HG03103 (cell line): ENCODE data around the gene BCR.

Source experiments
- ATAC-seq: cut with Tn5 transposase; IDR thresholded peaks from one replicate; pipeline ENCODE4 v1.9.1; 2021; ENCODE audit warnings: low read depth; ENCODE audit not compliant: unreplicated experiment

The BCR gene

DNA sequence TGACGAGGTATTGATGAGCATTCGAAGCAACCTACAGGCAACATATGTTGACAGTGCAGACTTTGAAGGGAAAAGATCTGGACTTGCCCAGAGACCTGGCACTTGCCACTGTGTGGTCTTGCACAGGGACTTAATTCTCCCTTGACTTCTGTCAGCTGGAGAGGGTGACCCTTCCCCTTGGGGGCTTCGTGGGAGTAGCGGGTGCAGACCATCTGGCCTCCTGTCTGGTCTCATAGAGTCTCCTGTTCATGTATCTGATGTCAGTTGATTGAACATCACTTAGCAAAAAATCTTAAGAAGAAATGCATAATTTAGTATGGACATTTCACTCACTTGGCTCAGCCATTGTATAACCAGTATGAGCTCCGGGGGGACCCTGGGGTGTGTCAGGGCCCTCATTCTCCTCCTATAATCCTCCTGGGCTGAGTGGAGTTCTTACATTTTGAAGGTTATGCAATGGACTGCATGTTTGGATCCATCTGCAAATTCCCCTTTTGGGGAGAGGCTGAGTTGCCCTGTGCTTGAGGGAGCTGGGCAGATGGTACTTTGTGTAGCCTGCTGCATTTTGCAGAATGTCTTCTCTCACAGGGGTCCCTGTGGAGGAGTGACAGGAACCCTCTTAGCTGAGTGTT lies 13.0 kb downstream of the BCR start:
- no peak for ATAC-seq

DNA sequence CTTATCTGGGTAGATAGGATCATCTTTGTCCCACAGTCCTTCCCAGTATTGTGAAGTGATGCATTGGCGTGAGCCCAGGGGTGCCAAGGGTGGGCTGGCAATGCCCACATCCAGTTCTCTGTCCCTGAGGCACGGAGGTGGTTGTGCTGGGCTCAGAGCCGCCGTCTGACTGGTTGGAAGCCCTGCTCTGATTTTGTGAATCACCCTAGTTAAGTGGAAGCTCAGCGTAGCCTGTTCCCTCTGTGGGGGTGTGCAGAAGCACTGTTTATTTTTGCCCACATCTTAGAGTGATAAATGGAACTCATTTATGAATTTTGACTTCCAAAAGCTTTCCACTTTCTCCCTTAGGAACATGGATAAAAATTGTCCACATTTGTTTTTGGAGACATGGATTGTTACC lies 13.6 kb downstream of the BCR start:
- no peak for ATAC-seq

DNA sequence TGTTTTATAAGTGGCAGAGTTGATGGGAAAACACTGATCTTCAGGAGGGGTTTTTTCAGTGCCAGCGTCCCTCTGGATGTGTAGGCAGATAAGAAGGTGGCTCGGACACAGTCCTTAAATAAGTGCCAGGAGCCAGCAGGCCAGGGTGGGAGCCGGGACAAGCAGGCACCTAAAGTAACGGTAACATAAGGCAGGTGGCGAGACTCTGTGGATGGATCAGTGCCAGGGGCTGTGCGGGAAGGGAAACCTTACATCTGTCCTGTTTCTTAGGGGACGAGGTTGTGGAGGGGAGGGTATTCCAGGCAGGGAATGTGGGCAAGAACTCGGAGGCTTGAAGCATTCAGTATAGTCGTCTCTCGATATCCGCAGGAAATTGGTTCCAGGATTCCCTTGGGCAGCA lies 15.9 kb downstream of the BCR start:
- no peak for ATAC-seq

DNA sequence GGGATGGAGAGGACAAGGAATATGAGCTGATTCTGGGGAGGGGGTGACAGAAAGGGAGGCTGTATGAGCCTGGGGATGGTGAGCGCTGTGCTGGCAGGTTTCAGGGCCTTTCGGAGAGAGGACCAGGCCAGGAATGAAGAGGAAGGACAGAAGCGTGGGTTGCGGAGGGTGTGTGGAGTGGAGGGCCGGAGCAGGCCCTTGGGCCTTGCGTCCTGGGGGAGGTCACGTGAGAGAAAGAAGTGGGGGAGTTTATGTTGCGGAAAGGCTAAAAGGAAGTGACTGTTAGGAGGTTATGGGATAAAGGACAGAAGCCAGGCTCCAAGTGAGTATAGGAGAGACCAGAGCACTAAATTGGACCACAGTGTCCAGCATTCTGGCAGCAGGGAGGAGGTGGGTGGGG lies 17.5 kb downstream of the BCR start:
- ATAC-seq, result no peak

DNA sequence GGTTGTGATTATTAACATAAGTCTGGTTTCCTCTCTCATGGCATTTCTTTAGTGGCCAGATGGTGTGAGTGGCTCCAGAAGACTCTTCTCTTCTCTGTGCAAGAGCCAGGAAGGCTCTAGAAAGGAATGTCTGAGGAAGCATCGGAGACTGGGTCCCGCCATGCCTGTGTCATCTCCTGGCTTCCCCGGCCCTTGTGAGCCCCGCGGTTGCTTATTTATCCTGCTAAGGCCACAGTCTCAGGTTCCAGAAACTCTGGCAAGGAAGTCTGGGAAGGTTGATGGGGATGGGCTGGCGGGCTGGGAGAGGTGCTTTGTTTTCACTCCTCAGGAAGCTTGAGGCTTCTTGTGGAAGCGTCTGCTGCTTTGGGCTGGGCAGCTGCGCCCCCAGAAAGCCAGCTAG lies 18.9 kb downstream of the BCR start:
- no peak for ATAC-seq

DNA sequence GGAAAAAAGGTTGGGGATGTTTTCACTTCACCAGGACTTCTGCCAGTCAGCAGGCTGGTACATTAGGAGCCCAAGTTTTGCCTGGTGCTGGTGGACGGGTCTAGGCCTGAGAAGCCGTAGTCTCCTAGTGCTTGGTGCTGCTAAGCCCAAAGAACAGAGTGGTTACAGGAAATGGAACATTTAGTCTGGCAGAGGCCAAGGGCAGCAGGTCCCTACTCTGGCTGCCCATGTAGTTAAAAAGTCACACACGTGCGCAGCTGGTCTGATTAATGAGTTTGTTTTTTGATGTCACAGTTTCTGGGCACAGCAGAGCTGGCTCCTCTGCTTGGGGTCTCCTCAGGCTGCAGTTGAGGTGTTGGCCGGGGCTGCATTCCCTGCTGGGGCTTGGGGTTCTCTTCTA lies 20.6 kb downstream of the BCR start:
- ATAC-seq, result no peak

DNA sequence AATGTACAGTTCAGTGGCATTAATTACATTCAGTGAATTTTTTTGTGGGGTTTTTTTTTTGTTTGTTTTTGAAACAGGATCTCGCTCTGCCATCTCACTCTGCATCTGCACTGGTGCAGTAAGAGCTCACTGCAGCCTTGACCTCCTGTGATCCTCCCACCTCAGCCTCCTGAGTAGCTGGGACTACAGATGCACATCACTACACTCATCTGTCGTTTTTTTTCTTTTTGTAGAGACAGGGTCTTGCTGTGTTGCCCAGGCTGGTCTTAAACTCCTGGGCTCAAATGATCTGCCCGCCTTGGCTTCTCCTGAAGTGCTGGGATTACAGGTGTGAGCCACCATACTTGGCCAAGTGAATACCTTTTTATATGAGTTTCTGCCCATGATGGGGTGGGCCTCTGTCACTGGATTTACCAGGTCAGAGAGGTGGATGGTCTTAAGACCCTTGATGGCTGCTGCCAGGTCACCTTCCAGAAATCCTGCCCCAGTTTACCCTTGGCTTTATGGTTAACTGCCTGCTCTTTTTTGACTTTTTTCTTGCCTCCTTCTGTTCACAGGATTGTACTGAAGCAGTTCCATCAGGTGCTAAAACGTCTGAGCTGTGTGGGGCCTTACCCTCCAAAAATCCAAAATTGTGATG lies 22.6 kb downstream of the BCR start:
- ATAC-seq, result no peak

DNA sequence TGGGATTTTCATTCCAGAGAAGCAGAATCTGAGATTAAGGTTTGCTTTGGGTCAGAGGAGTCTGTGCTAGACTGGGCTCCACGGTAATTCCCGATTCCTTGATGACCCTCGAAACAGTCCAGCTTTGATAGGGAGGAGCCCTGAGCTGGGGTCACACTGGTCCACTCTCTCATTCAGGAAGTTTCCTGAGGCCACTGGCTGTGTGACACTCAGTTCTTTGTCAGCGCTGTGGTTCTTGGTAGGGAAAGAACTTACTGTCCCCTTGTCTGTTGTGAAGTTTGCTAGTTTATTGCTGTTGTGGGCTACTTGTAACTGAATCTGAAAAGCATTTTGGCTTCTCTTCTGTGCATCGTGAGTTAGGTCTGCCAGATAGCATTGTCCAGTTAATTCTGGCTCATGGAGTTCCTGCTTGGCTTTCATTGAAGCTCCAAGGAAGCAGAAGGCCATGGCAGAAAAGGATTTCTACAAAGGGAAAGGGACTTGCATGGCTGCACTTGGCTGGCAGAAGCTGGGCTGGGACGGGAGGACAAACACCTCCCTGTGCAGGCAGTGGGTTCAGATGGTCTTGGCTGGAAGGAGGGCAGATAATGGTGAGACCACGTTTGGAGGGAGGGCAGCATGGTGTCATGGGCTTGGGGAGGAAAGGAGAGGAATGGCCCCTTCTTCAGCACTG lies 23.3 kb downstream of the BCR start:
- no peak for ATAC-seq

DNA sequence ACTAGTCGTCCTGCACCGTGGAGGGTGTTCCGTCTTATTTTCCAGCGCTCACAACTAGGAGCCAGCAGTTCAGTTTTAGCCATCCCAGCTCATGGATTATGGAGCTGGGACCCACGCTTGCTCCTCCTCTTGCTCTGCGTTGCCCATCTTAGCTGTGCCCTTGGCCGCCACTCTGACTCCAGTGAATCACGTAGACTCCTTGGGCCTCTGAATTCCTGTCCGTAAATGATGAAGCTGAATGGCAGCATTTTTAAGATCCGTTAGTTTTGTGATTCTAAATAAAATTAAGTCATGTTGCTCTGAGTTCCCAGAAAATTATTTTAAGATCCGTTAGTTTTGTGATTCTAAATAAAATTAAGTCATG lies 23.8 kb downstream of the BCR start:
- no peak for ATAC-seq

DNA sequence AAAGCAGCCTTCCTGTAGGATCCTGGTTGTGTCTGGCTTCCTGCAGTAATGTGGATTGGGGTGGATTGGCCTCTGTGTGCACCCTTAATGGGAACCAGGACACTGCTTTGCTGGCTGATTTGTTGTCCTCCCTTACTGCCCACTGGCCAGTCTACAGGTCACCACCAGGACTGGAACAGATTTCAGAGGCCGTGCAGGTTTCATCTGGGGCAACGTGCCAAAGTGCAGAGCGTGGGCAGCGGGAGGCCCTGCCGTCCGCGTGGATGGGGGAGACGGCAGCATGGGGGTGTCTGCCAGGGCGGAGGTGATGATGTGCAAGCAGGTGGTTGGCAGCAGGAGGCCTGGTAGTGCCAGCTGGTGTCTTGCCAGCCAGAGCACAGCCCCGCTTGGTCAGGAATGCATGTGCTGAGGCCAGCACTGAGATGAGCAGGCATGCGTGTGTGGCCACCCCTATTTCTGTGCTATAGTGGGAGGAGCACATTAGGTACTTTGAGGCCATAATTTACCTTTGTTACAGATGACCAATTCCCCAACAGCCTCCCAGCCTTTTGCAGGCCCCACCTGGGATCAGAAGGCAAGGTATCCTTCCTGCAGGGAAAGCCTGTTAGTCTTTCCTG lies 24.3 kb downstream of the BCR start:
- ATAC-seq, result no peak

DNA sequence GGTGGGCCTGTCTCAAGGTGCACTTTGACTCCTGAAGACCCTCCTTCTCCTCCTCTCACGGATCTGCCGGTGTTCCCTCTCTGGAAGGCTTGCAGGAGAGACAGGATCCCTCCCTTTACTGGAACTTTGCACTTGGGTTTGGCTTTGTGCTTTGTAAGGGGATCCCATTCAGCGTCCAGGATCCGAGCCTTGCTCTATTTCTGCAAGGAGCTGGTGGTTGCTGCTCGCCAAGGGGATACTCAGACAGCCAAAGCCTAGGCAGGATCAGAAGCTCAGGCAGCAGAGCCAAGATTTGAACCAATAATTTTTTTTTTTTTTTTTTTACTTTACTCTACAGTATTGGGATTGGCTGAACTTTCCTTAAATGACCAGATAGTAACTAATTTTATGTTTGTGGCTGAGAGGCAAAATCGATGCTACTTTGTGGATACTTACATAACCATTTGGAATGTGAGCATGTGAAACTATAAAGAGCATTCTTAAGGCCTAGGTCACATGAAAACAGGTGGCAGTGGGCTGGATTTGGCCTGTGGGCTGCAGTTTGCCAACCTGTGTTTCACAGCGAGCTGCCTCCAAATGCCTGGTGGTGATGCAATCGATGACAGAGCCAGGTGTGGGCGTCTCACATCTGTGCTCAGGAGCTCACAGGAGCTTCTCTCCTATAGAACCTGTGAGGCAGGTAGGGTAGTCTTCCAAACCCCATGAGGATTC lies 25.2 kb downstream of the BCR start:
- ATAC-seq, result no peak

DNA sequence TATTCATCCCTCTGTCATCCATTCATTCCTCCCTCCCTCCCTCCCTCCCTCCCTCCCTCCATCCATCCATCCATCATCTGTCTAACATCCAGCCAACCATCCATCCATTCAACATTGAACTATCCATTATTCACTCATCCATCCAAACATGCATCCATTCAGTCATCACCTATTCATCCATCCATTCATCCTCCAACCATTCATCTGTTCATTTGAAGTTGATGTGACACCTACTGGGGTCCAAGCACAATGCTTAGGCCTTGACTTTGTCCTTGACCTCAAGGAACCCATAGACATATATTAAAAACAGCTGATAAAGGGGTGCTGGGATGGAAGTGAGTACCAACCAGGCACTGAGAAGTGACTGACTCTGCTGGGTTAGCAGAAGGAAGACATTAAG lies 26.6 kb downstream of the BCR start:
- ATAC-seq, result no peak

DNA sequence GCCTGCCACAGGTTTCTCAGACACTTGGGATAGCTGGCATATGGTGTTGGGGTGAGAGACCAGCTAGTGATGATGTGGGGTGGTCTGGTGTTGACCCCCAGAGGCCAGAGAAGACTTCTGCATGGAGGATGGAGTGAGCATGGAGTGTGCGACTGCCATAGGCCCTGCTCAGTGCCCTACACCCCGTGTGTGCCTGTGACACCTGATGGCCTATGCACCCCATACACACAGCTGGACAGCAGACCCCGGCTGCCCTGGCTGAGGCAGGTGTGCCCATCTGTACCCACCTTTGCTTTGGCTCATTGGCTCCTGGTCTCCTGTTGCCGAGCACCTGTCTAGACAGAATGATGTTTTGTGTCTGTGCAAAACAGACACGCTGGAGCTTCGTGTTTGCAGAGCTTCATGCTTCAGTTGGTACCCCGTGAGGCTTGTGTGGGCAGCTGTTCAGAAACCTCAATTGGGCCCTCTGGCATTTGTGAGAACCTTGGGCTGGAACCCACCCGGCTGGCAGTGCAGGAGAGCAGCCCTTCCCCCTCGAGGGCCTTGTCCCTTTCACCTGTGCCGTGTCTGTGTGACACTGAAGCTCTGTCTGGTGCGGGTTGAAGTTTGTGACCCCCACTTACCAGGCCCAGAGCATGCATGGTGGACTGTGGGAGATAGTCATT lies 27.6 kb downstream of the BCR start:
- ATAC-seq, result no peak

DNA sequence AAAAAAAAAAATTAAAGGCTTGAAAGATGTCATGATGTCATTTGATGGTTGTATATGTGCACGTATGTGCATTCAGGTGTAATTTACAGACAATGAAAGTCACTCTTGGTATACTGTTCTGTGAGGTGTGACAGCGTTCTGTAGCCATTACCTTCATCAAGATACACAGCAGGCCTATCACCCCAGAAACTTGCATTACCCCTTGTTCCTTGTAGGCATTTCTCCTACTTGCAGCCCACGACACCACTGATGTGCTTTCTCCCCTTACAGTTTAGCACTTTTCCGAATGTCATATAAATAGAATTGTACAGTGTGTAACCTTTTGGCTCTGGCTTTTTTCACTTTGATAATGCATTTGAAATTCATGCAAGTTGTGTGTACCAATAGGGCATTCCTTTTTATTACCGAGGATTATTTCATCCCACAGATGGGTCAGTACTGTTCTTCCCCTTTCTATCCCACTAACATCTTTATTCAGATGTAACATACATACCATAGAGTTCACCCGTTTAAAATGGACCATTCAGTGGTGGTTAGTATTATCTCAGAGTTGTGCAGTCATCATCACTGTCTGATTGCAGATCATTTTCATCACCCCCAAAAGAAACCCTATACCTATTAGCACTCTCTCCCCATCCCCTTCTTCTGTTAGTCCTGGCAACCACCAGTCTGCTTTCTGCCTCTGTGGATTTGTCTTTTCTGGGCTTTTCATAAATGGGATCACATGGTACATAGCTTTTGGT lies 30.3 kb downstream of the BCR start:
- ATAC-seq, result no peak

DNA sequence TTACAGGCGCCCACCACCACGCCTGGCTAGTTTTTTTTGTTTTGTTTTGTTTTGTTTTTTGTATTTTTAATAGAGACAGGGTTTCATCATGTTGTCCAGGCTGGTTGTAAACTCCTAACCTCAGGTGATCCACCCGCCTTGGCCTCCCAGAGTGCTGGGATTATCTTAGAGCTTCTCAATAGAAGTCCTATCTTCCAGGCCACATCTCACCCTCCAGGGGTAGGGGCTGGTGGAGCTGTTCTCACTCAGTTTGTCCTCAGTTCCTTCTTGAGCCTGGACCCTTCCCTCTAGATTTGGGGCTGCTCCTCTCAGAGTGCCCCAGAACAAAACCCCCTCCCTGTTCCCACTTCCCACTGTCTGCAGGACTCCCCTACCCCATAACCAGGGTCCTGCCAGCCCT lies 31.3 kb downstream of the BCR start:
- no peak for ATAC-seq

DNA sequence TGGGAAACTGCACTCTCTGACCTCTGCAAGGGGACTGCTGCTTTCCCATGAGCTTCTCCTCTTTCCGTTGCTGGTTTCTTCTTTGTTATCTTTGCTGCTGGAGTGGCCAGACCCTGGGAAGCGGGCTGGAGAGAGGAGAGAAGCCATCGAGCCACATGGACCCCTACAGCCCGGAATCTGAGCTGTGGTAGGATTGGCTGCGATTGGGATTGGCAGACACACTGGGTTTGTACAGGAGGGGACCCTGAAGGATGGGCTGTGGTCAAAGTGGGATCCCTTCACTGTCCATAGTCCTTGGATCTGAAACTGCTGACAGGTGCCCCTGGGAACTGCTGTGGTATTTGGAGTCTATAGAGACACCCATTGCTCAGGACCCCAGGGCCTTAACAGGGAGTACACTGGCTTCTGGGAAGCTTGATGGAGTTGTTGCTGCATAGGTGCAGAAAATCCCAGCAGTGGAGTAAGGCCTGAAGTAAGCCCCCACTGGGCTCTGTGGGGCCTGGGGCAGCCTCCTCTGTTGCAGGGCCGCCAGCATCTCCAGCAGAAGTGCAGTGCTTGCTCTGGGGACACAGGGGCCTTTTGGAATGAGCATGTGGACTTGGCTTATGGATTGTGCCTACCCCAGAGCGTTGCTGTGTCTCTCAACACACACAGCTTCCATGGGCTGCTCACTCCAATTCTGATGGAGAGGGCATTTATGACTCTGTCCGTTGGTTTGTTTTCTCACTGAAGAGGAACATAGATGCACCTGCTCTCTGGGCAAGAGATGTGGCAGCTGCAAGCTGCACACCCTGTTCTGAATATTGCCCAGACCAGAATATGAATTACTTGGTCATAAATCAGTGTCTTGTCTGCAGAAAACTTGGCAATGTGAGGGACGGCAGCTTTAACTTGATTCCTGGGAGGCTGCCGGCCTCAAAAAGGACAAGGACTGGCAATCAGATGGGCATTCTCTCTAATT lies 32.0 kb downstream of the BCR start:
- ATAC-seq, result no peak

DNA sequence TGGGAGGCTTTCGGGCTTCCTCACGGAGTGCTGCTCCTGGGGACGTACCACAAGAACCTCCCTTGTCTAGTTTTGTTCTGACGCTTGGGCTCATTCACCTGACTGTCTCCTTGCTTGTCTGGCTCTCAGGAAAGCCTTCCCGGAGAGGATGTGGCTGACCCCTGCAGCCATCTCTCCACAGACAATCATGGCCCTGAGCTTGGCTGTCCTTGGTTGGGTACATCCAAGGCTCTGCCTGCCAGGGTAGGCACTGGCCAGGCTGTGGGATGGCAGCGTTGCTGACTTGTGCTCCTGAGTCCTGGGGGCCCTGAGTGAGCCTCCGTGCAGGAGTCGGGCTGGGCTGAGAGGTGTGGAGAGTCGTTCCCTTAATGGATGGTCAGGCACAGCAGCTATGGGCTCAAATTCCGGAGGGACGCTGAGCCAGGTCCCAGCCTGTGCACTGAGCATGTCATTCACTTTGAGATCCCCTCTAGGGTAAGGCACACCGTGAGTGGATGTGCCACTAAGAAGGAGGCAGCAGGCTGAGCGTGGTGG lies 32.8 kb downstream of the BCR start:
- no peak for ATAC-seq

DNA sequence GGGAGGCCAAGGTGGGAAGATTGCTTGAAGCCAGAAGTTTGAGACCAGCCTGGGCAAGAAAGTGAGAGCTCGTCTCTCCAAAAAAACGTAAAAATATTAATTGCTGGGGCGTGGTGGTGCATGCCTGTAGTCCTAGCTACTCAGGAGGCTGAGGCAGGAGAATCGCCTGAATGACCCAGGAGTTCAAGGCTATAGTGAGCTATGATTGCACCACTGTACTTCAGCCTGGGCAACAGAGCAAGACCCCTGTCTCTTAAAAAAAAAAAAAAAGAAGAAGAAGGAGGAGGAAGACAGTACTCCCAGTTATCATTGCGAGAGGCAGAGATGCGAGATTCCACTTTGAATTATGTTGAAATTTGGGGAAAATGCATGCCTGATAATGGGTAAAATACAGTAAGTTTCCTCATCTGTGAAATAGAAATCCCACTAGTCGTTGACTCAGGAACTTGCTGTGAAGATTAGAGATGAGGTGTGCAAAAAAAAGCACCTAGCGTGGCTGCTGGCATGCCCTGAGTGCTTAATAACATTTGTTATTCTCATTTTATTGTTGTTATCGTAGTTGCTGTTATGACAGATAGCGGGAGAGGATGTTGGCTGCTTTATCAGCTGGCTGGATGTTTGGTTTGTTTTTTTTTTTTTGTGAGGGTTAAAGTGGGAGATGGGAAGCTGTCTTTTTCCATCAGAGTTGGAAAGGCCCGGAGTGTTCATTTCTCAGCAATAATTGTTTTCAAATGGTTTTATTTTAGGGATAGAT lies 33.4 kb downstream of the BCR start:
- no peak for ATAC-seq
